CD4-positive, alpha-beta T cell treated with Interleukin-6 for 4 hours (primary cell): ENCODE measurements around the gene C9.
"Not testable (repeated sequence)": the region's sequence is repeated elsewhere in the genome, so short reads cannot be mapped to it uniquely, and the experiment has no call there.

Source experiments
- DNase-seq: peaks from one replicate; pipeline ENCODE4 v3.0.0-alpha.2; 2020; ENCODE audit warnings: mixed read lengths

The C9 gene

DNA sequence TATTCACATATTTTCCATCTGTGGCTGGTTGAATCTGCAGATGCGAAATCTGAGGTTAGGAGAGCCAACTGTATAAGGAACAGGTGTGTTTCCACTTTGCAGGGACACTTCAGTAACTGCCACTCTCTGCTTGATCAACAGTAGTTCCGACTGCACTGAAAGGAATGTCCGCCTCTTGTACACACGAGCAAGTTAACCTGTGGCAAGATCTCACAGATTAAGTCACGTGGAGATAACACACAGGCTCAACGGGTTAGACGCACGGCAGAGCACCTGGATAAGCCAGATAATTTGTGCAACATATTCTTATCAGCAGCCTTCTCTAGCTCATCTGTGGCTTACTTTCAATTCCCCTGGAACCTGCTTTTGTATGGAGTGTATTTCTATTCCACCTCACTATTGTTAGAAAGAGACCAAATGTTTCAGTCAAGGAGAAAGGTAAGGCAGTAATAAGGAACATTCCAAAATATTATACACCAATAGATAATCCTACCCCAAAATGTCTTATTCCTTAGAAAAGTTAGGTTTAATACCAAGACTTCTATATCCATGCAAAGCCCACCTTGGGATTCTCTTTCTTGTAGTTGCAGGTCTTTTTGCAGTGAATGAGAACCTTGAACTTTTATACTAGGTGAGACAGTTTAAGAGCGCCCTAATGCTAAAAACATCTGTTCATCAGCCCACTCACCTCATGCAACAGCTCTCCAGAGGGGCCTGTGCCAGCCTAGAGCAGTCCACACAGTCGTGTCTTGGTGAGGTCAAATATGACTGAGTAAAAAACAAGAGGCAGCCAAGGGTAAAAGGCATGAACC lies 6.5 kb upstream of the C9 start:
- no peak for DNase-seq

DNA sequence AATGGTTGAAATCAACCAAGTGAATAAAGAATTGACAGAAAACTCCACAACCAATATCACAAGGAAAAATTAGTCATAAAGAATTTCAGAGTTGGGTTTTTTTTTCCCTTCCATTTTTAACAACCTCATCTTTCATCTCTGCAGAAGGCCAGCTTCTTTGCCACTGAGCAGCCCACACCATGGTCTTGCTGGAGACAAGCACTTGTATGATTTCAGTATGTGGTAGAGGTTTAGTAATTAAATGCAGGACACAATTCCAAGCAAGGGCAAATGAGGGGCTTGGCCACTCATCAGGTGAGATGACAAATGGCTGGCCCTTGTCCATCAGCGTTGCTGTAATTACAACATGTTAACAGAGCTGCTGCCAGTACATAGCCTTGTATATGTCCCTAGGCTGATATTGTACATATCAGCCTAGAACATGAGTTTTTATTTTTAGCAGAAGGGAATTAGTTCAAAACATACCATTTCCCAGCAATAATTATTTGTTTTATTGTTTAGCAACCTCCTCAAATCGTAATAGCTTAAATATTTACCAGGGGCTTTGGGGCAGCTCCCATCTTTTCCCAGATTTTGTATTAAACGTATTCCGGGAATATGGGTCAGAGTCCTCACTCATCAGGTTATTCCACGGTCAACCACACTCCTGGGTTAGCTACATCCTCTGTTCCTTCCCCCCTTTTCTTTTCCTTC lies 5.0 kb upstream of the C9 start:
- DNase-seq: no peak

GRCh38 chr5:39368116-39368515 lies 3.8 kb upstream of the C9 start:
- DNase-seq: no peak

DNA sequence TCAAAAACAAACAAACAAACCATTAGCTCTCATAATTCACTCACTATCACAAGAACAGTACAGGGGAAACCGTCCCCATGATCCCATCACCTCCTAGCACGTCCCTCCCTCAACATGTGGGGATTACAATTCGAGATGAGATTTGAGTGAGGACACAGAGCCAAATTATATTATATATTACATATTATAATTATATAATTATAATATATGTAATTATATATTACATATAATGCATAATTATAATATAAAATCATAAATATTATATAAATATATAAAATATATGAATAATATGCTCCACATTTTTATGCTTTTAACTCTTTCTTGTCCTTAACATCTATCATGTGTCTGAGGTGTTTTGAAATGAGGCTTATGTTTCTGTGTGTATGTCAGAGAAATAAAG lies 3.4 kb upstream of the C9 start:
- DNase-seq: no peak

DNA sequence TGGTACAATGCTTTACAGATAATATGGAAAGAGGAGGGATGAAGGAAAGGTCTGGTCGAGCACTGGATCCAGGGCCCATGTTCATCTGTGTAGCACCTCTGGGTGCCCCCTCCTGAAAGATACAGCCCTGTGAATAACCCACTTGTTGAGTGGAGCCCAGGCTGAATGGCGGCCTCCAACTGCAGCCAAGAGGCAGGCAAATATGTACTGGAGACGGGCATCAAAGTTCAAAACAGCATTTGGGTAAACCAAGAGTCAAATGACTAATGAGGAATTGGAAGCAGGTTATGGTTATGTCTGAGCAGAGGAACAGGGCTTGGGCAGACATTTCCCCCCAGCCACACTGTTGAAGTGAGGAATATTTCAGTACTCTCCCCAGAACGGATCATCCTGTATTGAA lies 1.1 kb downstream of the C9 start:
- no peak for DNase-seq

GRCh38 chr5:39362646-39363045 lies 1.6 kb downstream of the C9 start:
- no peak for DNase-seq

- no peak for DNase-seq
Observed at GRCh38 chr5:39361306-39361705, 3.0 kb downstream of the C9 start.

- no peak for DNase-seq
Observed at GRCh38 chr5:39360471-39361111, 3.7 kb downstream of the C9 start.

- no peak for DNase-seq
Observed at GRCh38 chr5:39356263-39356662, 8.0 kb downstream of the C9 start.

- DNase-seq: no peak
Observed at GRCh38 chr5:39355324-39355723, 9.0 kb downstream of the C9 start.

GRCh38 chr5:39353717-39354399 lies 10.4 kb downstream of the C9 start:
- no peak for DNase-seq

- no peak for DNase-seq
Observed at GRCh38 chr5:39352951-39353350, 11.3 kb downstream of the C9 start.

- no peak for DNase-seq
Observed at GRCh38 chr5:39352170-39352569, 12.1 kb downstream of the C9 start.

- no peak for DNase-seq
Observed at GRCh38 chr5:39349484-39349883, 14.8 kb downstream of the C9 start.

DNA sequence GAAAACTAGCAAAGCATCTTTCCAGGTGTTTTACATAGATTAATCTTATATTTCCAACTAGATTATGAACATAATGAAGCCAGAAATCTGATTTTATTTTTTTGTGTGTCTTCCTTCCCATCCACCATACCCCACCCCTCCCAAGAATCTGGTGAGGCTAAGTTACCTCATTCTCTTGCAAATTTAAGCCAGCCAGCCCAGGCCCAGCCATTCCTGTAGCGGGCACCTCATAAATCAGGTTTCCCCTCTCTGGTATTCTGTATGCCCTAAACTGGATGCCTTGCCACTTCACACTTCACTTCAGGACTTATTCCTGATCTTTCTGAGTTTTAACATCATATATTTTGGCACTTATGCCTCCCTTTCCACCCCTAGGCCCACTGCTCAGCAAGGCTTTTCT lies 21.8 kb downstream of the C9 start:
- no peak for DNase-seq

- DNase-seq: no peak
Observed at GRCh38 chr5:39341896-39342295, 22.4 kb downstream of the C9 start.

DNA sequence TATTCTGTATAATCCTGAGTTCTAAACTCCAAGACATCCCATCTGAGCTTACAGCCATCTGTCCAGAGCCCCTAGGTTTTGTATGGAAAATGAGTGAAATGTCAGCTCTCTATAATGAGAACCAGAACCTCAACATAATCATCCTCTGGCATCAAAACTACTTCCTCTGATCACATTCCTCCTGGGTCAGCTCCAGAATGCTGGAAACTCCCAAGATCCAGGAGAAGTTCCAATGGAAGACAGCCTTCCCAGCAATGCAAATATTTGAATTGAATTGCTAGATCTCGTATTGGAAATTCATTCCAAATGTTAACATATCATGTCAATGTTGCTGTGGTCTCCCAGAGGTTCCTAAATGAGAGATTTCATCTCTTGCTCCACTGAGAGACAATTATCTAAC lies 23.8 kb downstream of the C9 start:
- DNase-seq: no peak

- no peak for DNase-seq
Observed at GRCh38 chr5:39337252-39337915, 26.9 kb downstream of the C9 start.

DNA sequence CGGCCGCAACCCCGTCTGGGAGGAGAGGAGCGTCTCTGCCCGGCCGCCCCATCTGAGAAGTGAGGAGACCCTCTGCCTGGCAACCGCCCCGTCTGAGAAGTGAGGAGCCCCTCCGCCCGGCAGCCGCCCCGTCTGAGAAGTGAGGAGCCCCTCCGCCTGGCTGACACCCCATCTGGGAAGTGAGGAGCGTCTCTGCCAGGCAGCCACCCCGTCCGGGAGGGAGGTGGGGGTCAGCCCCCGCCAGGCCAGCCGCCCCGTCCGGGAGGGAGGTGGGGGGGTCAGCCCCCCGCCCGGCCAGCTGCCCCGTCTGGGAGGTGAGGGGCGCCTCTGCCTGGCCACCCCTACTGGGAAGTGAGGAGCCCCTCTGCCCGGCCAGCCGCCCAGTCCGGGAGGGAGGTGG lies 30.0 kb downstream of the C9 start:
- not testable (repeated sequence) for DNase-seq

- DNase-seq: no peak
Observed at GRCh38 chr5:39333104-39333503, 31.2 kb downstream of the C9 start.

GRCh38 chr5:39331861-39332381 lies 32.4 kb downstream of the C9 start:
- no peak for DNase-seq

GRCh38 chr5:39328731-39329130 lies 35.6 kb downstream of the C9 start:
- no peak for DNase-seq

- DNase-seq: no peak
Observed at GRCh38 chr5:39323542-39323941, 40.8 kb downstream of the C9 start.
